ENCODE results near the gene RPRD1B.
"Not testable (repeated sequence)": the region's sequence is repeated elsewhere in the genome, so short reads cannot be mapped to it uniquely, and the experiment has no call there.

The RPRD1B gene

DNA sequence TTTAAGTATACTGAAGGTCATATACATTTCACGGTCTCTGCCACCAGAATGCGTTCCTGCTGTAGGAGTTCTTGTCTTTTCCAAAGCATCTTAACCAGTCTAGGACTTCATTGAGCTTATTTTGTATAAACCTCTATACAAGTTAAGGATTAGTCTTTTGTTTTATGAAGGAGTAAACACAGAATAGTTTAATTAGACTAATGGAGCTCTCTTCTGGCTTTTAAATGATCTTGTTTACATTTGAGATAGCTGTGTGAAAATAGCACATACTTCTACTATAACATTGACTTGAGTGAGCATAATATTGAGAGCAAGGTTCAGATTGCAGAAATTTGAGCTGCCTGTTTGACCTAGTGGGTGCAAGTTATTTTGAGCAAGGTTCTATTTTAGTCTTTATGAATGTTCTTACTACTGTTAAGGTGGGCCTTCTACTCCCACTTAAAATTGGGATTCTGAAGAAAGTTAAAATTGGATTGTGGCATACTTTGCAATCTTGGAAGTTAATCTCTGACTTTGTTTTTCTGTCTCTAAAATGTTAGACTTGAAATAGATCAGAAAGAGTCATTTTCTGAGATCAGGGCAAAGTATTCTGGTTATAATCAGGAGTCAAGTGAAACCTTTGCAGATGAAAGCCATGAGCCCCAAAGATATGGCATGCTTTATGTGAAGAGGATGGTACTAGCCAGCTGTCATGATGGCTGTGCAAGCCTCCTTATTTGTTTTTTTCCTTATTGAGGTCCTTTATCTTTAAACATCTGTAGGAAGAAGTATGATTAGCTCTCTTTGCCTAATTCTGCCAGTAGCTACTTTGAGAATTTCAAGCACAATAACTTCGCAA, 41.8 kb downstream of the RPRD1B start:
- DNase-seq (ENCODE audit: low spot score), result no peak

DNA sequence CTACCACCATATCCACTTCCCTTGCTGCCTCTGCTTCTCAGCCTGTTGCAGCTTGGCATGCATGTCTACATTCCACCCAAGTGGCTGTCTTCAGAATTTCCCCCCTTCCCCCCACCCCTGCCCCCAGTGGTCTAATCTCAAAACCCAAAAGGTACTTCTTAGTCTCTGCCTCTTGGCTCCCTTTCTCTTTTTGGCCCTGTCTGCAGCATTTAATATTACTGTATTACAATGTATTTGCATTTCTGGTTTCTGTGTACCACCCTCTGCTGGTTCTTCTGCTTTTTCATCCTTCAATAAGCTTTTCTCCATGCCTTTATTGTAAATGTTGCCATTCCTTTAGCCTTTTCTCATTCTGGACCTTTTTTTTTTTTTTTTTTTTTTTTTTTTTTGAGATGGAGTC, 43.0 kb downstream of the RPRD1B start:
- DNase-seq (ENCODE audit: low spot score), result no peak

DNA sequence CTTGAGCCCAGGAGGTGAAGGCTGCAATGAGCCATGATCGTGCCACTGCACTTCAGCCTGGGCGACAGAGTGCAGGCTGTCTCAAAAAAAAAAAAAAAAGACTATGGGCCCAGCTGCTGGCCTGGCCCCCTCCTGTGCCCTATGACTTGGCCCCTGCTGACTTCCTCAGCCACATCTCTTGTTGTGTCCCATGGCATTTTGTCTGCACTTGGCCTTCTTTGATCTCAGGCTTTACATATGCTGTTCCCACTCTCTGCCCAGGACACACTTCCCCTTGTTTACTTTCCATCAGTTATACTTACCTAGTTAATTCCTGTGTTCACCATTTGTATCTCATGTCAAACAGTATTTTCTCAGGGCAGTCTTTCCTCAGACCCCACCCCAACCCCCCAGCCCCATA, 44.5 kb downstream of the RPRD1B start:
- no peak for DNase-seq (ENCODE audit: low spot score)

- no peak for DNase-seq (ENCODE audit: low spot score)
These were observed 45.8 kb downstream of the RPRD1B start for GRCh38 chr20:38079353-38079752.

DNA sequence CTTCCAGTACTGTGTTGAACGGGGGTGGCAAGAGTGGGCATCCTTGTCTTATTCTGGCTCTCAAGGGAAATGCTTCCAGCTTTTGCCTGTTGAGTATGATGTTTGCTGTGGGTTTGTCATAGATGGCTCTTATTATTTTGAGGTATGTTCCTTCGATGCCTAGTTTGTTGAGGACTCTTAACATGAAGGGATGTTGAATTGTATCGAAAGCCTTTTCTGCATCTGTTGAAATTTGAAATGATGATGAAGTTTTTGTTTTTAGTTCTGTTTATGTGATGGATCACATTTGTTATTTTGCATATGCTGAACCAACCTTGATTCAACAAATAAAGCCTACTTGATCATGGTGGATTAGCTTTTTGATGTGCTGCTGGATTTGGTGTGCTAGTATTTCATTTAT, 48.0 kb downstream of the RPRD1B start:
- no peak for DNase-seq (ENCODE audit: low spot score)

DNA sequence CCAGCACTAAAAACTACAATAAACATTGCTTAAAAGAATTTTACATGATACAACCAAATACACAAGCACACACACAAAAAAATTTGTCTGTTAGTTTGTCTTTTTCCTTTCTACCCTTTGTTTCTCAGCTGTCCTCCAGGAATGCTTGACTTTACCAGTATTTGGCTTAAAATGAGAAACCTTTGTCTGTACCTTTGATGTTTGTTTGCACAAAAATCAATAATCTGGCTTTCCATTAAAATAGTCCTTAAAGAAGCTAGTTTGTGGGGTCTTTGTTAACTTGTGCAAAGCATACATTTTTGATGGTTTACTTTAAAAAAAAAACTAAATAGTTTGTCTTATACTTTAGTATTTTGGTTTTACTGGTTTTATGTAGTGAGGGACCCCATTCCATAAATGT, 49.3 kb downstream of the RPRD1B start:
- no peak for DNase-seq (ENCODE audit: low spot score)

DNA sequence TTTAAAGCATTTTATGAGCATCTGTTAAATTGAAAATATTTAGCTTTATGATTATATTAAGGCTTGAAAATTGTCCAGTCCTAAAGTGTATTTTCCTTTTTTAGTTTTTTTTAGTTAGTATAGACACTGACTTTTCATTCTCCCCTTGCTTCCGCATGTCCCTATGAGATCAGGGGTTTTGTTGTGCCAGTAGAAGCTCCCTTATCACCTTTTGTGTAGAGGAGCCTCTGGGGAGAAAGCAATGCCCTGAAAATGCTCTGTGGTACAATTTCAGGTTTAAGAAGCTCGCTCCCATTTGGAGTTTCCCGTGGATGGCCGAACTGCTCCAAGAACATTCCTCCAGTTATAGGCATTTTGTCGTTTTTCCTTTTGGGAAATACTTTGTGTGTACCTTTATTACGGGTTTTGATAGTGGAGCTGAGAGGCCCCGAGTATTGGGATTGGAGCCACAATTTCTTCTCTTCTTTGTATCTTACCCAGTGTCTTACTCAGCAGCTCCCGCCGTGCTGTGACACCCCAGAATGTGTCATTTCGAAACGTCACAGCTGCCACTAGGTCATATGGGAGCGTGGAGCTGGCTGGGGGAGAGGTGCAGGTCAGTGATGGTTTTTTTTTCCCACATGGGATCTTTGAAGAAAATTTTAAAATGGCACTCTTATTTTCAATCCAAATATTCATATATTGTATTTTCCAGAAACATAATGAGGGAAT, 49.9 kb downstream of the RPRD1B start:
- DNase-seq (ENCODE audit: low spot score), result no peak

- peak; percentile 29 for DNase-seq (ENCODE audit: low spot score)
These were observed 50.9 kb downstream of the RPRD1B start for GRCh38 chr20:38084425-38084951.

DNA sequence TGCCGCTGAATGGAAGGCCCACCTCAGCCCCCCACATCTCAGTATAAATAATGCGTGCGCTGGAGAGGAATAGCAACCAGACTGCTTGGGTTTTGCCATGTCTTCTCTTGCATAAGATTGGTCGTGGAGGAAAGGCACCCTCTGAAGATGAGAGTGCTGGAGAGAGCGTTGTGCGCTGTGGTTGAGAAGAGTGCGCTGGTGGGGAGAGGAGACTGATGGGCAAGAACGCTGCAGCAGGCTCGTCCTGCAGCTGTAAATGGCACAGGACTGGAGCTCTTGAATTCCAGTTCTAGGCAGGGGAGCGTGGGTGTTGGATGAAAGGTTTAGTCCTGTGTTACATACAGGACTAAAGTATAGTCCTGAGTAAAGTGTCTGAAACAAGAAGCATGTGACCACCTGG, 51.5 kb downstream of the RPRD1B start:
- no peak for DNase-seq (ENCODE audit: low spot score)

DNA sequence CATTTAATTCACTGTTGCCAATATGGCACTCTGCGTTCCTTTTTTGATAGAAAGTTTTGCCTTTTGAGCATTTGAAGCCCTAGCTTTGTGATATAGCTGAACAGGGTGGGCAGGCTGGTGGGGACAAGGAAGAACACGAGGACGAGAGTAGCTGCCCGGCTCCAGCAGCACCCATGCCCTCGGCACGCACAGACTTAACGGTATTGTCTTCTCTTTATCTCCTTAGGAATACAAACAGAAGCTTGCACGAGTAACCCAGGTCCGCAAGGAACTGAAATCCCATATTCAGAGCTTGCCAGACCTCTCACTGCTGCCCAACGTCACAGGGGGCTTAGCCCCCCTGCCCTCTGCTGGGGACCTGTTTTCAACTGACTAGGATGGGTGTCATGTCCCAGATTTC, 56.0 kb downstream of the RPRD1B start:
- DNase-seq (ENCODE audit: low spot score), result no peak

- no peak for DNase-seq (ENCODE audit: low spot score)
These were observed 56.5 kb downstream of the RPRD1B start for GRCh38 chr20:38090061-38090460.

DNA sequence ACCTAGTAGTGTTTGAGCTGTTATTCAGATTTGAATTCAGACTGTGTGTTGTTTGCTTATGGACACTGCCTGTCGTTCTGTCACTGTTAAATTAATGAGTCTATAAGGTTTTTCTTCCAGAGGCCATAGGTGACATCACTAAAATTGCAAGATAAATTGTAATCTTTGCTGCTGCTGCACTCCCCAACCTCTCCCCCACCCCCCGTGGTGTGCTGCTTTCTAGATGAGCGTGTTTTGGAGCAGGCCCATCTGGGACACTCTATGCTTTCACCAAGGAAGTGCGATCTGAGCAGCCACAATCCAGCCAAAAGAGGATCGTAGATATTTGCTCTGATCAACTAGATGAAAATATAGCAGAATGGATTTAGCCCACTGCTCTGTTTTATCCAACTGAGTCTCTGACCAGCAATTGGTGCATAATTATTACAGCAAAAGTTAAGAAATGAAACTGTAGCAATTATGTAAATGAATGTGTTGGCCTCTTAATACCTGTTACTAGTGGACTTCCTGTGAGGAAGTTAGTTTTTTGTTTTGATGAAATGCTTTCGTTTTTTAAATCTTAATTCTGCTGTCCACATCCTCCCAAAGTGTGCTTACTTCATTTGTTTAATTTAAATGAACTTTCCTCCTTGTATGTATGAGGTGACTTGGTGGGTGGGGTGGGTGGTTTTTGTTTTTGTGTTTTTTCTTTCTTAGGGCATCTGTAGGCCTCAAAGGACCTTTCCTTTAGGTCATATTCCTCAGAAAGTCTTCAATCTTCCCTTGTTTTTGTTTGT, 58.1 kb downstream of the RPRD1B start:
- no peak for DNase-seq (ENCODE audit: low spot score)

- no peak for DNase-seq (ENCODE audit: low spot score)
These were observed 58.8 kb downstream of the RPRD1B start for GRCh38 chr20:38092260-38092857.

DNA sequence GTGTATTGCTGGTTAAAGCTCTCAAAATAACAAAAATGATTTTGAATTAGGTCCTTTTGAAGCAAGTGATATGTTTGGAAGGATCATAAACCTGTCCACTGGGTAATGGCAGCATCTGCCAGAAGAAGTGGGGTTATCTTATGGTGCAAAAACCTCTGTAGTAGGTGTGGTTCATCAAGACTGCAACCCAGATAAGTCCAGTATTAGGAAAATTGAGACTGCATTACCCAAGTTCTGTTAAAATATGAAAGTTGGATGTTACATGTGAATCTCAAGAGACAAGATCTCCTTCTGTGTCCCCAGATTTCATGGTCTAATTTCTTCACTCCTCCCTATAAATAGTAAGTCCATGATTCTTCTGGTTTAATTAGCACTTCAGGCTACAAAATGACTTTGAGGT, 59.4 kb downstream of the RPRD1B start:
- no peak for DNase-seq (ENCODE audit: low spot score)

DNA sequence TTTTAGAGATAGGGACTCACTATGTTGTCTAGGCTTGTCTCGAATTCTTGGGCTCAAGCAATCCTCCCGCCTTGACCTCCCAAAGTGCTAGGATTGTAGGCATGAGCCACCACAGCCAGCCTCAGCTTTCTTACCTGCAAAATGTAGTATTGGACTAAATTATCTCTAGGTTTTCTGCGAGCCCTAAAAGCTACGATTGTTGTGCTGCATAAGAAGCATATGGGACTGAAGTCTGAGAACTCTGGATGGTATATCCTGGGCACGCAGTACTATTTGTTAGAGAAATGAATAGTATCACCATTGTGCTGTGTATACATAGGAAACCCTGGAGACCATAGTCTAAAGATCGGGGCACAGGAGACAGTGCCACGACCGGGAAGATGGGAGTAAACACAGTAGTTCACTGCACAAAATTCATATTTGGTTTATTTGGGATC, 60.1 kb downstream of the RPRD1B start:
- no peak for DNase-seq (ENCODE audit: low spot score)

DNA sequence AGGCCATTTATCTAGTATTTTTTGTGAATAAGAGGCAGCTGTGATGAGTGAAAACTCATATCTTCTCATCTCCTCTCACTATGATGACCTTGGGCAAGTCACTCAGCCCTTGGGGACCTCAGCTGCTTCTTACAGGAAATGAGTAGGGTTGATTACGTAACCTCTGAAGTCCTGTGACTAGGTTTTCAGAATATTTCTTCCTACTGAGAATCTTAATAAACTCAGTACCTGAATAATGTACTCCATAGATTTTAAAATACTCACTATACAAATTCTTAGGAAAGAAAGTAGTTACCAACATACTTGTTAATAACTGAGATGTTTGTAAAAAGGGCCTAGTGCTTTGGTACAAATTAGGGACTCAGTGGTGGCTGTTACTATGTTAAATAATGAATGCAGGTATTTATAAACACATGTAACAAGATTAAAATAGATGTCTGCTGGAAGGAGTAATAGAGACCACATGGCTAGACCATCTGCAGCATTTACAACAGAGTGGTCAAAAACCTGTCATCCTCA, 60.9 kb downstream of the RPRD1B start:
- peak; percentile 65 for DNase-seq (ENCODE audit: low spot score)

DNA sequence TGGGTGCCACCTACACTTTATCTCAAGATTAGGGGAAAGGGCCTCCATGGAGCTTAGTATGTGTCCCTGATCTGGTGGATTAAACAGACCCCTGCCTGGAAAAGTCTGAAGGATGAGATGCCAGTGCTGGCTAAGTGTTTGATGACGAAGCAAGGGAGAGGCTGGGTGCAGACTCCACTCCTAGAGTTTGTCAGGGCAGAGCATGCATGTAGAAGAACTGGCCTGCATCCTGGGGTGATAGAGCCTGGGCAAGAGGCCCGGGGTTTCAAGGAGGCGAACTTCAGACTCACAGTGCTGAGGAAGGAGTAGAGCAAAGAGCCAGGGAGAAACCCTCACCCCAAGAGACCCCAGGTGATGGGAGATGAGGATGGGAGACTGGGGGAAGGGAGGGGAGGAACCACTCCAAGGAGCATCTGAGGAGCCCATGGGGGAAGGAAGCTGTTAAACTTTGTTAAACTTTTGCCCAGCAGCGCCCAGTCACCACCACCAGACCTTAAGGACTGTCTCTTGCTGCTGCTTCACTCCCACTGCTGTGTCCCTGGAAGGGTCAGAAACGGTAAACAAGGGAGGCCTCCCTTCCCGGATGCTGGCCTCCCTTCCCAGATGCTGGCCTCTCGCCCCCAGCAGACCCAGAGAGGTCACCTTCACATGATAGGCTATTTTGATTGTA, 61.6 kb downstream of the RPRD1B start:
- no peak for DNase-seq (ENCODE audit: low spot score)

DNA sequence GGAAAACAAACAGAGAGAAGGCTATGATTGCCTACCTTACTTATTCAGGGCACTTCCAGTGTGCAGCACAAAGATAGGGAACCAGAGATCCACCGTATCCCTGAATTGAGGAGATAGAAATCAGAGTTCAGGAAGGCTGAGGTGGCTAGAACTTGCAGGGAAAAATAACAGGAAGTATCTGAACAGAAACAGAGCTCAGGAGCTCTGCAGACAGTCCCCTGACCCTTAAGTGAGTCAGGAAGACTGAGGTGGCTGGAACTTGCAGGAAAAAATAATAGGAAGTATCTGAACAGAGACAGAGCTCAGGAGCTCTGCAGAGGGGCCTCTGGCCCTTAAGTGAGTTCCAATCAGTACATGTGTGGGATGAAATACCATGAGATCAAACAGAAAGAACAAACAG, 65.4 kb downstream of the RPRD1B start:
- DNase-seq (ENCODE audit: low spot score), result no peak

- not testable (repeated sequence) for DNase-seq (ENCODE audit: low spot score)
These were observed 68.7 kb downstream of the RPRD1B start for GRCh38 chr20:38102206-38102605.

DNA sequence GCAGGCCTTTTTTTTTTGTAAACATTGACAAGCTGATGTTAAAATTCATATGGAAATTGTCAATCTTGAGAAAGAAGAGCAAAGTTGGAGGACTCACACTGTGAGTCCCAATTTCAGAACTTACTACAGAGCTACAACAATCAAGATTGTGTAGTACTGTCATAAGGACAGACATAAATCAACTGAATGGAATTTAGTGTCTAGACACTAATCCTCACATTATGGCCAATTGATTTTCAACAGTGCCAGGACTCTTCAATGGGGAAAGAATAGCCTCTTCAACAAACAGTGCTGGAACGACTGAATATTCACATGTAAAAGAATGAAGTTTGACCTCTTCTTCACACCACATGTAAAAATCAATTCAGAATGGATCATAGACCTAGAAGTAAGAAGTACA, 70.7 kb downstream of the RPRD1B start:
- no peak for DNase-seq (ENCODE audit: low spot score)

- DNase-seq (ENCODE audit: low spot score), result no peak
These were observed 72.9 kb downstream of the RPRD1B start for GRCh38 chr20:38106461-38106860.

Data from GM03348 (cell line).